ENCODE measurements around the gene DIPK1B. TPM values are rescaled to one million over a fixed set of nuclear protein-coding genes. Genes with fewer than 3 reads are reported as not detected.

Gene DIPK1B
- polyA plus RNA-seq, 1 of the 3 experiments (the other 2 are of a cell fraction) = 24.5 TPM

- TF ChIP-seq USF1 (IDR thresholded peaks at IDR 0.05; ENCODE audit: borderline replicate concordance, low read depth) = no peak
Measured at GRCh38 chr9:136751244-136751643, 38.9 kb downstream of the DIPK1B start (continued).

GRCh38 chr9:136751814-136752213, 39.4 kb downstream of the DIPK1B start:
- CTCF ChIA-PET = interaction anchor here (0.7 to 1.3 kb wide), 2 partner anchors 18 to 23 kb away, joined by 3 read pairs; no protein-coding TSS in a partner anchor
- POLR2A ChIA-PET = no interaction called here
- H3K9ac ChIP-seq = no peak overlapping the region
- no peak overlapping the region for H2AFZ ChIP-seq (ENCODE audit: low read depth)
- H3K9me2 ChIP-seq = no peaks in the 10 kb centered on the region
- H3K36me3 ChIP-seq (replicated peaks in 1 of 2; ENCODE audit: control insufficient read depth in 1 of 2, insufficient read depth in 2 of 2, low read length in 1 of 2) = no peaks in the 10 kb centered on the region
- DNase-seq = no peak
- H3K4me2 ChIP-seq = no peak overlapping the region
- H3K27ac ChIP-seq (ENCODE audit: low read depth in 2 of 2, low read length in 1 of 2) = no peak overlapping the region
- H3K79me2 ChIP-seq (ENCODE audit: insufficient read depth) = no peaks in the 10 kb centered on the region
- no peaks in the 10 kb centered on the region for H3K9me3 ChIP-seq
- no peaks in the 10 kb centered on the region for H4K20me1 ChIP-seq (ENCODE audit: insufficient read depth)
- H3K27me3 ChIP-seq (ENCODE audit: insufficient read depth) = no peaks in the 10 kb centered on the region
- TF ChIP-seq EP300 (IDR thresholded peaks at IDR 0.05; ENCODE audit: borderline replicate concordance in 1 of 2, low read depth in 1 of 2, low read length in 1 of 2) (no peak), MXI1 (IDR thresholded peaks at IDR 0.05; ENCODE audit: low read depth, low read length) (no peak), ZBTB33 (IDR thresholded peaks at IDR 0.05; ENCODE audit: borderline replicate concordance, low read depth) (no peak), GATA2 (CRISPR knock-in tag; IDR thresholded peaks at IDR 0.05) (no peak), SMC3 (IDR thresholded peaks at IDR 0.05; ENCODE audit: low read depth, low read length) (no peak), MAX (IDR thresholded peaks at IDR 0.05; ENCODE audit: low read depth) (no peak), USF1 (IDR thresholded peaks at IDR 0.05; ENCODE audit: borderline replicate concordance, low read depth) (no peak), IRF3 (IDR thresholded peaks at IDR 0.05; ENCODE audit: low read depth, low read length) (no peak)
- H3F3A ChIP-seq (replicated peaks; ENCODE audit: insufficient read depth) = peaks cover 3% of the 10 kb centered on the region
- H3K4me3 ChIP-seq (ENCODE audit: low read depth in 2 of 2, low read length in 1 of 2) = no peak overlapping the region
- no peaks in the 10 kb centered on the region for H3K4me1 ChIP-seq (ENCODE audit: control insufficient read depth in 1 of 2, insufficient read depth in 2 of 2, low read depth in 1 of 2, low read length in 1 of 2)

Data from SK-N-SH (cell line).